ENCODE results near the gene KCNH1.

The KCNH1 gene

GRCh38 chr1:210935905-210936304 lies 198.0 kb downstream of the KCNH1 start:
- FAIRE-seq (no peak), DNase-seq (ENCODE audit: insufficient read length, low spot score) (no peak)

GRCh38 chr1:210932104-210932503 lies 201.8 kb downstream of the KCNH1 start:
- DNase-seq (ENCODE audit: insufficient read length, low spot score), result no peak
- FAIRE-seq, result no peak

- no peak for FAIRE-seq
- no peak for DNase-seq (ENCODE audit: insufficient read length, low spot score)
Observed at GRCh38 chr1:210922666-210923065, 211.3 kb downstream of the KCNH1 start.

GRCh38 chr1:210920716-210921694 lies 212.9 kb downstream of the KCNH1 start:
- FAIRE-seq (no peak), DNase-seq (ENCODE audit: insufficient read length, low spot score) (no peak)

GRCh38 chr1:210920258-210920657 lies 213.7 kb downstream of the KCNH1 start:
- no peak for FAIRE-seq
- DNase-seq (ENCODE audit: insufficient read length, low spot score), result no peak

DNA sequence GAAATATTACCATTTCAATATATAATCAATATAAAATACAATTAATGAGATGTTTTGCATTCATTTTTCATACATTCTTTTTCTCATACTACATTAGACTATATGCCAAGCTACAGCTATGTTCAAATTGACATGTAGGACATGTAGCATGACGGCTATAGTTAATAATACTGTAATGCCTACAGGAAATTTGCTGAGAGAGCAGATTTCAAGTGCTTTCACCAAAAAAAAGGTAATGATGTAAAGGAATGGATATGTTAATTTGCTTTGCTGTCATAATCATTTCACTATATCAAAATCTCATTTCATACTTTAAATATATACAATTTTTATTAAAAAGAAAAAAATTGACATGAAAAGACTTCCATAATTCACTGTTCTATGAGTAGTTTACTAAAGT lies 215.1 kb downstream of the KCNH1 start:
- DNase-seq (ENCODE audit: insufficient read length, low spot score) (no peak), FAIRE-seq (no peak)

DNA sequence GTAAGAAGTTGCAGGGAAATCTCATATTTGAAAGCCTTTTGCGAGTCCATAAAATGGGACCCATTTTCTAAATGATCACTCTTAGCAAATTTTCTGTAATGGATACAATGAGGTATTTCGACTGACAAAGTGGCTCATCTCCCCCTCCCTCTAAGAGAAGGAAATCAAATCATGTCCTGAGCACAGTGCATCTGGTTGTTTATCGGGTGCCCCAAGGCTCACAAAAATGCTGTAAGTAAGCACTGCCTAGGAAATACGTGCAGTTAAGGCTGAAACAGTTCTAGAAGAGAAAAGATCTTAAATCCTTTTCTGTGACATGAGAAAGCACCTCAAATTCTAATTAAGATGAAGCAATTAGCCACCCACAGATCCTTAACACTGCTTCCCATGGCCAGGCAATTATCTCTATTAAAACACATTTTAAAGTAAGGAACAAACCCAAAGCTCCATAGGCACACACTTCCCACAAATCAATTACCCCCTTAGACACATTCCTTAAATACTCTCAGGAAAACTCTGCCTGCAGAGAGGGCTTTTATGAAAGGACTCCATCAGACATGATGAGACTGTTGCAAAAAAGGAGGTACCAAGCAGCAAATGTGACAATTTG lies 216.3 kb downstream of the KCNH1 start:
- DNase-seq (ENCODE audit: insufficient read length, low spot score) (no peak), FAIRE-seq (no peak)

- FAIRE-seq (no peak), DNase-seq (ENCODE audit: insufficient read length, low spot score) (no peak)
Observed at GRCh38 chr1:210916548-210916947, 217.4 kb downstream of the KCNH1 start.

GRCh38 chr1:210915890-210916507 lies 217.9 kb downstream of the KCNH1 start:
- no peak for FAIRE-seq
- DNase-seq (ENCODE audit: insufficient read length, low spot score), result no peak

DNA sequence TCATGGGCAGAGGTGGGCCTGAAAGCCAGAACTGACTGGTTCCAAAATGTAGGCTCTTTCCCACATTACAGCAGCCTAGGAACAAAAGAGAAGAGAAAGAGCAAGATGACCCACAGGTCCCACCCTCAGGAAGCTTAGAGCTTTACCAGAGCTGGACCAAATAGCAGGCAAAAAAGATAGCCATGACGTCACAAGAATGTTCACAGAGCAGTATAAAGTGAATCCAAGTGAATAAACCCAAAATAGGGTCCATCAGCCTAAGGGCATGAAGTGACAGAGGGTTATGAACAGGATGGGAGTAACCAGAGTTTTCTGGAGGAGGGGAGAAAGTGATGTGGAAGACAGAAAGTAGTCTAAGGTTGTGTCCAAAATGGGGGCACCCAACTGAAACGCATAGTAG lies 221.2 kb downstream of the KCNH1 start:
- DNase-seq (ENCODE audit: insufficient read length, low spot score) (no peak), FAIRE-seq (no peak)

- FAIRE-seq (no peak), DNase-seq (ENCODE audit: insufficient read length, low spot score) (no peak)
Observed at GRCh38 chr1:210910020-210910575, 223.8 kb downstream of the KCNH1 start.

GRCh38 chr1:210908791-210909190 lies 225.2 kb downstream of the KCNH1 start:
- FAIRE-seq, result no peak

DNA sequence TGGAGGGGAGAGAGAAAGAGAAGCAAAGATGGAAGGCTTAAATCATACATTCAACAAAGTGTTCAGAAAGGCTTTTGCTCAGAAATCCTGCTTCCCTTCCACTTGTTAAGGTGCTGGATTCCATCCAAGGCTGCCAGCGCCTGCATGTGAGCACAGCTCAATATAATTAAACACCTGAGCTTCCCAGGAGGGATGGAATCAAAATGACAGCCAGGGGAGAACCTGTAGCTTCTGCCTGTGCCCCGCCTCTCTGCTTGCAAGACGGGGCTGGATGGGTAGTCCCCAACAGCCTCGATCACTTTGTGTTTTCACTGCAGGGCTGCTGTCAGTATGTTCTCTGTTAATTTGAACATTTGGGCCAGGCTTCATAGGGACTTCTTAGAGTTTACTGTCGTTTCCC lies 225.7 kb downstream of the KCNH1 start:
- DNase-seq (ENCODE audit: insufficient read length, low spot score), result no peak
- no peak for FAIRE-seq

More at GRCh38 chr1:210908791-210909190, 225.2 kb downstream of the KCNH1 start:
- DNase-seq (ENCODE audit: insufficient read length, low spot score), result no peak

DNA sequence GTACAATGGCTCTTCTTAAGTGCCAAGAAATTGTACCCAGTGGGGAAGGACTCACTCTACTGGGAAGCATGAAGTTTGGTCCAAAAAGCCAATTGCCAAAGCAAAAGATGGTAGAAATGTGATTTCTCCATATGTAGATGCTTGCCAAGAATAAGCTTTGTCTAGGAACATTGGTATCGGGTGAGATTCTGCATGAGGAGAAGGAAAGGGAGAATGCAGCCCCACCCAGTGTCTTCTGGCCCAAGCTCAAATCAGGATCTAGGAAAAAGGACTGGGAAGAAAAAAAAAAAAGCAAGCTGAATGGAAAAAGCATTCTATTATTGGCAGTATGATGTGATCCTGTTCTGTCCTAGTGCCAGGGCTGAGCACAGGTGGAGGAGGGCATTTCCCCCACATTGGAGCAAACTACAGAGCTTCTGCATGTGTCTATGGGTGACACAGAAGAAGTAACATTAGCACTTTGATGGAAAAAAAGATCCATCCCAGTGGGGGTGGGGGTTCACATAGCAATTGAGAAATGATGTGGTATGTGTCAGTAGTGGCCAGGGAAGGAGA lies 226.6 kb downstream of the KCNH1 start:
- FAIRE-seq (no peak), DNase-seq (ENCODE audit: insufficient read length, low spot score) (no peak)

DNA sequence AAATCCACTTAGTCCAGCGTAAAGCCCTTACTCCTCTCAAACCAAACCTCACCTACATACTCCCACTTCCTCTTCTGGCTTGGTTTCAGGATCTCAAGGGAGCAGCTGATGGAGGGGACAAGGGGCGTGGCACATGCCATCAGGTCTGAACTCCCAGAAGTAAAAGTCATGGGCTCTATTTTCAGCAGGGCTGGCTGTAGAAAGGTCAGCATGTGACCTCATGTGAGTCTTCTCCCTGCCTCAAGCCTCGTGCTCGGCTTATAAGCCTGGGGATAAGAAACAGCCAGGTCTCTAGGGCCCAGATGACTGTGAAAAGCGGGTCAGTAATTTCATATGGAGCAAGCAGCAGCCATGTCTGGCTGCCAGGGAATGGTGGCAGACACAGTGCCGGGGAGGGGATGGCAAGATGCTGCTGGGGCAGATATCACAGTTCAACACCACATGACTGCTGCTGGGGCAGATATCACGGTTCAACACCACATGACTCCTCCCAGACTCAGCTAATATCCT lies 227.9 kb downstream of the KCNH1 start:
- no peak for FAIRE-seq
- no peak for DNase-seq (ENCODE audit: insufficient read length, low spot score)

GRCh38 chr1:210905365-210905904 lies 228.5 kb downstream of the KCNH1 start:
- FAIRE-seq (no peak), DNase-seq (ENCODE audit: insufficient read length, low spot score) (no peak)

DNA sequence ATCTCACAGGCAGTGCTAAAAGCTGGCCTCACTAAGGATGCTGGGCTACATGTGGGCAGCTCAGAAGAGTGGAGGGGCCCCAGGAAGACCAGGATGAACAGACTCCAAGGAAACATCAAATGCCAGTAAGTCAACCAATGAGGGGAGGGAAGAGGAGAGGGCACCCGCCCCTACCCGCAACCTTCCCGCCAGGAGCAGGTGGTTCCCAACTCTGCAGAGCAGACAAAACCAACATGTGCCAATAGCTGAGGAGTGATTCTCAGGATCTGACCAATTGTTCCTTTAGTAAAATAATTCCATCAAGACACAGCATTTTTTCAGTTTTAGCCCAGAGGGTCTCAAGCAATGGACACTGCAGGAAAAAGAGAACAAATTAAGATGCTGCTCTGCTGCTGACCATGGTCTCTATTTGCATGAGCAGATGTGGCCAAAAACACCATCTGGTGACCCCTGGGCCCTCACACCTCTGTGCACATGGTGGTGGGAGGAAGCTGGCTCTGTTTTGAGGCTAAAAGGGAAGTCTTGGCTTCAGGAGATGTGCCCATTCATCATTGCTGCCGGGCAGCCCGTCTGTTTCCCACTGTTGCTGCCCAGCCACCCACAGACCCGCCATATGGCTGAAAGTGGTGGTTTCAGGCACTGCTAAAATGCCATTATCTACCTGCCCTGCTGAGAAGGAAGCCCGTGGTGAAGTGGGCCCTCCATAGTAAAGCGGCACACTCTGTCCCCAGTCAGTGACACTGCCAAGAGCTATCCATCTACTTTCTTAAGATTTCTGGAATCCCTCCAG lies 231.8 kb downstream of the KCNH1 start:
- DNase-seq (ENCODE audit: insufficient read length, low spot score) (no peak), FAIRE-seq (no peak)

DNA sequence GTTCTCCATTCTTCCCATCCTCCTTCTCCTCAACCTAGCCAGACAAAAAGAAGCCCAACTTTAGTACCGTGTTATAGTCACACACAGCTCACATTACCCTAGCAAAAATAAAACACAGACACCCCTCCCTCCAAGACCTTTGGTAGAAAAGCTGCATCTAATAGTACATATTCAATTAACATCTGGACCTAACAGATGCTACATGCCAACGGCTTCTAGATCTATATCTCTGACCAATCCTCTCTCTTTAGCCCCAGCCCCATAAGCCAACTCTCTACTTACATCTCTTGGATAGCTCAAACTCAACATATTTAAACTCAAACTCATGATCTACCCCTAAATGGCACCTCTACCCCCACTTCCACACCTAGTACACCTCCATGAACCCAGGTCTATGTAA lies 233.1 kb downstream of the KCNH1 start:
- DNase-seq (ENCODE audit: insufficient read length, low spot score), result no peak
- FAIRE-seq, result no peak

DNA sequence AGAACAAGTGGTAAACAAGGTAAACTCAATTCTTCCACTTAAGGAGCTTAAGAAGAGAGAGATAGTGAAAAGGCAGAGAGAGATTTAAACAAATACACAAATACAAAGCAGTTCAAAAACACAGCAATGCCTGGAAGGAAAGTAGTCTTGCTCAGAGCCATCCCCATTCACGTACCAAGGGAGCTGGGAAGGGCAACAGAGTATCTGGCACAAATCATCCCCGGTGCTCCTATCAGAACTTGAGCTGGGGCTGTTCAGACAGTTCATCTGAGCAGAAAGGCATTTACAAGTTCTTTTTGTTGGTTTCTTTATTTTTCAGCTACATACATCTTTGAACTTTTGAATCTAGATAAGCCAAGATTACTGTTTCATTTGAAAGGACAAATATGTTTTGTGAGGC lies 233.9 kb downstream of the KCNH1 start:
- FAIRE-seq (no peak), DNase-seq (ENCODE audit: insufficient read length, low spot score) (no peak)

GRCh38 chr1:210899676-210900075 lies 234.3 kb downstream of the KCNH1 start:
- no peak for DNase-seq (ENCODE audit: insufficient read length, low spot score)
- FAIRE-seq, result no peak

Measured in GM19239 (cell line).